ENCODE measurements around the gene ATRNL1. TPM values are rescaled to one million over a fixed set of nuclear protein-coding genes. Genes with fewer than 3 reads are reported as not detected.

Gene ATRNL1
- total and polyA plus RNA-seq, 12 donors, result 4.8 to 217 (median 92.4) TPM

DNA sequence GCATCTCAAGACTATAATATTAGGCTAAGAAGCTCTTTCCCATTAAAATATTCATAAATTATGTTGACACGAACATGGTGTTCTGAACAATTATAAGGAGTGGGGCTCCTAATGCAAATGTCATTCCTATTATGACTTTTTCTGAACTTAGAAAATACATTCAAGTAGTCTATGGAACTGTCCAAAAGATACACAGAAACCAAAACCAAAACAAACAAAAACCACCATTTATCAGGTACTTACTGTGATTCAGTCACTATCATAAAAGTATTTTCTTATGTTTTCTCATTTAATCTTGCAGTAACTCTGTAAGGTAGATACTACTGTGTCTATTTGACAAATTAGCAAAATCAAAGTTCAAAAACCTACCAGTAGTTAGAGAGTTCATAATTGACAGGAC lies 773.0 kb downstream of the ATRNL1 start:
- Histone ChIP-seq H3K27me3 (no peaks in the 10 kb centered on the region), H3K4me3 (no peak overlapping the region), H3K27ac (no peak overlapping the region), H3K36me3 (replicated peaks in 1 of 2) (no peaks in the 10 kb centered on the region), H3K4me1 (replicated peaks in 1 of 2) (no peaks in the 10 kb centered on the region), H3K9me3 (replicated peaks in 1 of 3) (no peaks in the 10 kb centered on the region)
- intact Hi-C loops (cut with DNase I), result no loop called here
- TF ChIP-seq, protein P1, sequence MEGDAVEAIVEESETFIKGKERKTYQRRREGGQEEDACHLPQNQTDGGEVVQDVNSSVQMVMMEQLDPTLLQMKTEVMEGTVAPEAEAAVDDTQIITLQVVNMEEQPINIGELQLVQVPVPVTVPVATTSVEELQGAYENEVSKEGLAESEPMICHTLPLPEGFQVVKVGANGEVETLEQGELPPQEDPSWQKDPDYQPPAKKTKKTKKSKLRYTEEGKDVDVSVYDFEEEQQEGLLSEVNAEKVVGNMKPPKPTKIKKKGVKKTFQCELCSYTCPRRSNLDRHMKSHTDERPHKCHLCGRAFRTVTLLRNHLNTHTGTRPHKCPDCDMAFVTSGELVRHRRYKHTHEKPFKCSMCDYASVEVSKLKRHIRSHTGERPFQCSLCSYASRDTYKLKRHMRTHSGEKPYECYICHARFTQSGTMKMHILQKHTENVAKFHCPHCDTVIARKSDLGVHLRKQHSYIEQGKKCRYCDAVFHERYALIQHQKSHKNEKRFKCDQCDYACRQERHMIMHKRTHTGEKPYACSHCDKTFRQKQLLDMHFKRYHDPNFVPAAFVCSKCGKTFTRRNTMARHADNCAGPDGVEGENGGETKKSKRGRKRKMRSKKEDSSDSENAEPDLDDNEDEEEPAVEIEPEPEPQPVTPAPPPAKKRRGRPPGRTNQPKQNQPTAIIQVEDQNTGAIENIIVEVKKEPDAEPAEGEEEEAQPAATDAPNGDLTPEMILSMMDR (IDR thresholded peaks at IDR 0.05), result no peak
- TF ChIP-seq POLR2A (IDR thresholded peaks at IDR 0.05), result no peak
- no peak for DNase-seq
- 80 to 93% (median 91%) methylated on average over 1 of the region's 1 CpG for WGBS, 4 donors

DNA sequence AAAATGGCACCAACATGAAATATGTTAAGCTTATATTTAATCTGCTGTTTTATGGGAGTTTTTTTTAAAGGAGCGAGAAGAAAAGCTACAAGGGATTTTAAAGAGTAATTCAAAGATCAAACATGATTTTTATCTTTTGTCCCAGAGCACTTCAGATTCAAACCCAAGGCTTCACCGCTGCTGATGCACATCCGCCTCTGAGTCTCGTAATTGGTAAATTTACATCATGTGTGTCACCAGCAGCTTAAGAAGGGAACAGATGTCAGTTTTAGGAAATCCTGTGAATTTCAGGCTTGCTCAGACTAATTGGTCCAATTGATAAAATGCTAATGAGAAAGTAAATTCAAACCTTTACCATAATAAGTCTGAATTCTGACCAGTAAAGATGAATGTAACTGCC lies 773.5 kb downstream of the ATRNL1 start:
- no peaks in the 10 kb centered on the region for H3K27me3 ChIP-seq
- no peaks in the 10 kb centered on the region for H3K36me3 ChIP-seq (replicated peaks in 1 of 2)
- no peak for TF ChIP-seq POLR2A (IDR thresholded peaks at IDR 0.05)
- TF ChIP-seq, protein P1 (IDR thresholded peaks at IDR 0.05), result no peak
- no peak for DNase-seq
- no peak overlapping the region for H3K4me3 ChIP-seq
- 89 to 94% (median 92%) methylated on average over 4 of the region's 4 CpGs for WGBS, 4 donors
- no peaks in the 10 kb centered on the region for H3K9me3 ChIP-seq (replicated peaks in 1 of 3)
- H3K4me1 ChIP-seq (replicated peaks in 1 of 2), result no peaks in the 10 kb centered on the region
- intact Hi-C loops (cut with DNase I), result no loop called here
- H3K27ac ChIP-seq, result no peak overlapping the region

GRCh38 chr10:115867305-115867704 lies 774.1 kb downstream of the ATRNL1 start:
- H3K9me3 ChIP-seq (replicated peaks in 1 of 3), result no peaks in the 10 kb centered on the region
- TF ChIP-seq, protein P1 (IDR thresholded peaks at IDR 0.05), result no peak
- TF ChIP-seq POLR2A (IDR thresholded peaks at IDR 0.05), result no peak
- no peak for DNase-seq
- H3K4me3 ChIP-seq, result no peak overlapping the region
- no peaks in the 10 kb centered on the region for H3K4me1 ChIP-seq (replicated peaks in 1 of 2)
- intact Hi-C loops (cut with DNase I), result no loop called here
- H3K27me3 ChIP-seq, result no peaks in the 10 kb centered on the region
- WGBS, 4 donors, result 46 to 59% (median 47%) methylated on average over 2 of the region's 2 CpGs
- H3K27ac ChIP-seq, result no peak overlapping the region
- H3K36me3 ChIP-seq (replicated peaks in 1 of 2), result no peaks in the 10 kb centered on the region

GRCh38 chr10:115871855-115872254 lies 778.7 kb downstream of the ATRNL1 start:
- intact Hi-C loops (cut with DNase I), result no loop called here

More at GRCh38 chr10:115871855-115872254, 778.7 kb downstream of the ATRNL1 start:
- Histone ChIP-seq H3K4me1 (replicated peaks in 1 of 2) (no peaks in the 10 kb centered on the region), H3K9me3 (replicated peaks in 1 of 3) (no peaks in the 10 kb centered on the region), H3K4me3 (no peak overlapping the region), H3K27me3 (no peaks in the 10 kb centered on the region), H3K36me3 (replicated peaks in 1 of 2) (no peaks in the 10 kb centered on the region), H3K27ac (no peak overlapping the region)
- no peak for DNase-seq
- no peak for TF ChIP-seq POLR2A (IDR thresholded peaks at IDR 0.05)
- TF ChIP-seq, protein P1 (IDR thresholded peaks at IDR 0.05), result no peak
- 89 to 98% (median 94%) methylated on average over 1 of the region's 1 CpG for WGBS, 4 donors
